Hematopoietic multipotent progenitor cell treated with erythropoietin and hydrocortisone succinate and interleukin-3 and kit ligand, for 15 days (in vitro differentiated cells): ENCODE results near the gene LMOD1.
"Not testable (repeated sequence)": the region's sequence is repeated elsewhere in the genome, so short reads cannot be mapped to it uniquely, and the experiment has no call there.

Experiments used
- DNase-seq: peaks from one replicate; pipeline ENCODE4 v3.0.0-alpha.2; 2015; ENCODE audit warnings: low spot score

Gene LMOD1

DNA sequence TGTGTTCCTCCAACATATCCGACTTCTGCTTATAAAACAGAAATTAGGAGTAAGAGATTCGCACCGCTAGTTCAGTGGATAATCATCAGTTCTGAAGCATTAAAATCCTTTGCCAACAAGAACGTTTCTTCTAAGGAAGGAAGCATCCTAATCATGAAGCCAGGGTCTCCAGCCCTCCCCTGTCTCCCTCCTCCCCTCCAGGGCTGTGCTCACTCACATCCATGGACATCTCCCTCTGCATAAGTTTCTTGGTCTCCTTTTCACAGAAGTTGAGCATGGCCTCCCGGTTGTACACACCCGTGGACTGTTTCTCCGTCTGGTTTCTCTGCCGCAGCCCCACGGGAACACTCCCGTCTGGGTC is 505 bp downstream of the LMOD1 start:
- no peak for DNase-seq

DNA sequence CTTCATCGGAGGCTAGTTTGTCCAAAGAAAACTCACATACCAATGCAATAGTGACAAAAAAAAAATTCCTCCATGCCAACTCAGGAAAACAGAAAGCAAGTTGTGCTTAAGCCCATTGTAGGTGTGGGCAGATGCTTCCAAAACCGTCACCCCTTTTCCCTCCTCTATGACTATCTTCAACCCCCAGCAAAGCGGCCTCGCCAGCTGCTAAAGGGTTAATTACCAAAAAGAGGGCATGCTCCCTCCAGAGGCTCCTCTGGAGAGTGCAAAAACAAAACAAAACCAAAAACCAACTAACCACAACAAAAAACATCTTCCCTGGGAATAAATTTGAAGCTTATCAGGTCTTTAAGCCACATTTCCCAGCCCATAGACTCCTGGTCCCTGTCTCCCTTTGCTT is 1.2 kb downstream of the LMOD1 start:
- no peak for DNase-seq

DNA sequence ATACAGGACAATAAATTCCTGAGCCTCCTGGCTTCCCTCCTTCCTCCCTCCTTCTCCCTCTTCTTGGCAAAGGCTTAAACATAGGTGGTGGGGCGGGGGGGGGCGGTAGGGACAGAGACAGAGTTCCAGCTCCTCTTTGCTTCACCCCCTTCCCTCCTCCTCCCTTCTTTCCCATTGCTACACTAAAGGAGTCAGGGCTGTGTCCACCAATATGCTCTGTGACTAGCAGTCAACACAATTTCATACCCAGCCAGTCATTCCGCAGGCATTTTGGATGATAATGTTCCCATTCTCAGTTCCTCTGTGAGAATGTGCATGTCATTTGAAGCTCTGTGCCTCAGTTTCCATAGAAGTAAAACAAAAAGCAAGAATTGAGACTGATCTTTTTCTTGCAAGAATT is 1.7 kb downstream of the LMOD1 start:
- no peak for DNase-seq

DNA sequence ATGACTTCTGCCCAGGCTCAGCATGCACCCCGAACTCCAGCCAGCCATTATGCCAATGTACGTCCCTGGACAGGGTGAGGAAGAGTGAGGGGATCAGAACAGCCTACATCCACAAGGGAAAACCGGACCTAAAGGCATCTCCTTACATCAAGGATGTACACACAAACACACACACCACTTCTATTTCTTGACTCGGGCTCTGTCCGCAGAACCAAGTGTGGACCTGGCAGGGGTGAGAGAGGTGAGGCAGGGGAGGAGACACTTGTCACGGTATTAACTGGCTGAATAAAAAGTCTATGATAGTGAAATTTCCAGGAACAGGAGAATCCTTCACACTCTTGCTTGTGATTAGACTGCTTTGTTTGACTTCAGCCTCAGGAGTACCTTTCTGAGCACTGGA is 2.3 kb downstream of the LMOD1 start:
- DNase-seq: no peak

DNA sequence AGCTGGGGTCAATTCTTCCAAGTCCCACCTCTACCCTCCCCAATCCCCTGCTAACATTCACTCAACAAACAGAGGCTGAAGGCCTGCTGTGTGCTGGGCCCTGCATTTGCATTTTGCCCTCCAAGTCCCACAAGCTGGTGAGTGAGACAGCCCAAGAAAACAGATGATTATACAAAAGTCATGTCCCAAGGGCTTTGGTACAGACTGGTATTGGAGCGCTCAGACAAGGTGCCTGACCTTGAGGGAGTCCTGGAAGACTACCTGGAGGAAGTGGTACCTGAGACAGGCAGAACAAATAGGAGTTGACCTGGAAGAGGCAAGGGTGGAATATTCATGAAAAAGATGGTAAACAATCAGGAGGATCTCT is 4.2 kb downstream of the LMOD1 start:
- no peak for DNase-seq

DNA sequence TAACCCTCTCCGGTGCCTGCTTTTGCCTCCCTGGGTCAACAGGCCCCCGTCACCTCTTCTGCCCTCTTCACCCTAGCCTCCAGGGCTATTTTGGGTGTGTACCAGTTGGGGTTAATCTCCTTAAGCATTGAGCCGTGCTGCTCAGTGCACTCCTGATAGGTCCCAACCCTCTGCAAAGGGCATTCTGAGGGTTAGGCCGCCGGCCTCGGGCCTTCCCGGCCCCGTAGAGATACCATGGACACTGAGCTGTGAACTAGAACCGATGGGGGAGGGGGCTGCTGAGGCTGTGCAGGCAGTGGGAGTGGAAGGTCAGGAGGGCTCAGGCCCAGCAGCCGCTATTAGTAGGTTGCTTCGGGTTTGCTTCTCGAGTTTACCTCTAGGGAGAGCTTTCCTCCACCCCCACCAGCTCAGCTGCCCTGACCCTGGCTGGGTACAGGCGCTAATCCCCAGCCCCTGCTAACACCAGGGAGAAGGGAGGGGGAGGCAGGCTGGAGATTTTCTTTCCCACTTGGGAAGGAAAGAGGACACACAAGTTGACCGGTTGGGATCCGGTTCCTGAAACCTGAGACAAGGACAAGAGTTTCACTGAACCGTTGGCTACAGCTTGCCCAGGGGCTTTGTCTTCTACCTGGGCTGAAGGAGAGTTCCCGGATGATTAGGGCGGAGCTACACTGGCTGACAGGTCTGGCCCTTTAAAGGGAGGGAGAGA is 4.8 kb downstream of the LMOD1 start:
- no peak for DNase-seq

DNA sequence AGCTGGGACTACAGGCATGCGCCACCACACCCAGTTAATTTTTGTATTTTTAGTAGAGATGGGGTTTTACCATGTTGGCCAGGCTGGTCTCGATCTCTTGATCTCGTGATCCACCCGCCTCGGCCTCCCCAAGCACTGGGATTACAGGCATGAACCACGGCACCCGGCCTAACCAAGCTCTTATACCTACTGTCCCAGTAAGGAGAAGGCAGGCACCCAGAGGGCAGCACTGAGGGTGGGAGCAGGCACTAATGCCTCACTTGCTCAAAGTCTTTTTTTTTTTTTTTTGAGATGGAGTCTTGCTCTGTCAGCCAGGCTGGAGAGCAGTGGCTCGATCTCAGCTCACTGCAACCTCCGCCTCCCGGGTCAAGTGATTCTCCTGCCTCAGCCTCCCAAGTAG is 6.0 kb downstream of the LMOD1 start:
- not testable (repeated sequence) for DNase-seq

DNA sequence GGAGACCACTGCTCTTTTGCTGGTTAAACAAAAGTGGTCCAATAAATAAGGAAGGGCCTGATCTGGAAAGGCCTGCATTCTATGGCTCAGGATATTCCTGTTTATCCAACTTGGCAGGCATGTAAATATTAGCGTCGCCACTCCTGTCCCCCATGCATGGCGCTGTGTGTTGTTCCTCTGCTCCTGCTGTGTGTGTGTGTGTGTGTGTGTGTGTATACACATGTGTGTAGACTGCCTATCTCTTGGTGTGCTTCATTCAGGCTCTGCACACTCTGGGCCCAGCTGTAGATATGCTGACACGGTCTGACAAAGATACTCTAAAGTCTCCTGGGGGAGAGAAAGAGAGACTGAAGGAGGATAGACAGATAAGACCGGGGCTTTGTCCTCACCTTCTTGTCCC is 6.8 kb downstream of the LMOD1 start:
- no peak for DNase-seq

DNA sequence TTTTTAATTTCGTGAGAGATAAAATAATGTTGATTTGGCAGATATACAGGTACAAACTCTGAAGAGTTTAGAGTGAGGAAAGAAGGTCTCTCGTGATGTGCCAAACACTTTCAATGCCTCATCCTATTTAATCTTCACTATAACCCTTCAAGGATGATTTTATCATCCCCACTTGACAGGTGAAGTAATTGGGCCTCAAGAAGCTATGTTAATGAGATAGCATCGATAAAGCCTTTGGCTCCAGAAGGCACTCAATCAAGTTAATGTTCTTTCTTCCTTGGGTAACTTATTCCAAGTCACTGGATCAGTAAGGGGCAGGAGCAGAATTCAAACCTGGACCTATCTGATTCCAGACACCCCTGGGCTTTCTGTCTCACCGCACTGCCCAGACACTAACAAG is 7.2 kb downstream of the LMOD1 start:
- no peak for DNase-seq

DNA sequence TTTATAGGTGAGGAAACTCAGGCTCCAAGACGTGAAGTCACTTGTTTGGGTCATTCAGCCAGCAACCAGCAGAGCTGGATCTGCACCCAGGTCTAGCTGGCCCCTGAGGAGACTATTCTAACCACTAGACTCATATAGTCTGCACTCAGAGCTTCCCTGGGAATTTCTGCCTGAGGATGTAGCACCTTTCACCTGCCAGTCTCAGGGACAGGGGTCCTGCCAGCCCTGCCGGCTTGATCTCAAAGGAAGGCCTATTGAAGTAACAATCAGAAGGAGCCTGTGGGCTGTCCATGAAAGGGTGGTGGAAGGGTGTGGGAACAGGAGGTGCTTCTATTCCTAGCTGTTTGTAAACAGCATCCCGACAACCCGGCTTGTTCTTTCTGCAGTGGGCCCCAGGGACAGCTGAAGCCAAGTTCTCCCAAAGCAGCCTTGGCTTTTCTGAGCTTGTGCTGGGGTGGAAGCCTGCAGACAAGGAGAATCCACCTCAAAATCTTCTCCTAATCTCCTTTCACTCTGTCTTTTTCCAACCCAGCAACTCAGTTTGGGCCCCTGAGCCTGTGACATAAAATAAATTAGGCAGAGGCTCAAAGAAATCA is 7.8 kb downstream of the LMOD1 start:
- DNase-seq: no peak

DNA sequence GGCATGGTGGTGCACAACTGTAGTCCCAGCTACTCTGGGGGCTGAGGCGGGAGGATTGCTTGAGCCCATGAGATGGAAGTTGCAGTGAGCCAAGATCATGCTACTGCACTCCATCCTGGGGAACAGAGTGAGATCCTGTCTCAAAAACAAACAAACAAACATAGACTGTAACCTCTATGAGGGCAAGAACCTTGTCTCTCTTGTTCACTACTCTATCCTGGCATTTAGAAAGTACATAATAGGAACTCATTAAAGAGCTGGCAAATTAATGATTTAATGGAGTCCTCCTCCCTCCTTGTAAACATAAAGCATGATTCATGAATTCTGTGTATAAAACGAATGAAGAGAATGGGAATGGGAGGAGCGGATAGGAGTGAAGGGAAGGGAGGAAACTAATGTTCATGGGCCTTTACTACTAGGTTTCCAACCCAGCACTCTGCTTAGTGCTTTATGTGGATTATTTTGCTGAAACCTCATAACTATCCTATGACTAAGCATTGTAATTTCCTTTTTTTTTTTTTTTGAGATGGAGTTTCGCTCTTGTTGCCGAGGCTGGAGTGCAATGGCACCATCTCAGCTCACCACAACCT is 8.6 kb downstream of the LMOD1 start:
- DNase-seq: no peak

DNA sequence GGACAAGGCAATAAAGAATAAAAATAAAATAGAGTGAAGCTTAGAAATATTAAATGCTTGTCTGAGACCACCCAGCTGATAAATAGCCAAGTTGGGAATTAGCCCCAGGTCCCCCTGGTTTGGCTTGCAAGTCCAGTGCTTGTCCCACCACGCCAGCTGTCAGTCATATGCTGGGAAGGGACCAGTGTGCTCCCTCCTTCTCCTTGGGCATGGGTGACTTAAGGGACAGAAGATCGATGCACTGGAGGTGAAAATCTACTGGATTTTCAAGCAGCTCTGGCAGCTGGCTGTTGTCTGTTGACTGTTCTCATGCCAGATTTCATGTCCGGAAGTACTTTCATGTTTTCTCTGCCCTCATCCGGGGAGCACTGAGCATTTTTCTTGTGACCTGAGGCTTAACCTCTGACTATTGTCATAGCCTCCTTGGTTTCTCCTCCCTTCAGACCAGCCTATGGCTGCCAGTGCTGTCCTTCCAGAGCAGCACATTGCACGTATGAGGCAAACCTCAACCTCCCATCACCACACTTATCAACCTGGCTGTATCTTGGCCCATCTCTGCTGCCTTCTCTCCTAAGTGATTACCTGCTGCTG is 12.4 kb downstream of the LMOD1 start:
- no peak for DNase-seq

DNA sequence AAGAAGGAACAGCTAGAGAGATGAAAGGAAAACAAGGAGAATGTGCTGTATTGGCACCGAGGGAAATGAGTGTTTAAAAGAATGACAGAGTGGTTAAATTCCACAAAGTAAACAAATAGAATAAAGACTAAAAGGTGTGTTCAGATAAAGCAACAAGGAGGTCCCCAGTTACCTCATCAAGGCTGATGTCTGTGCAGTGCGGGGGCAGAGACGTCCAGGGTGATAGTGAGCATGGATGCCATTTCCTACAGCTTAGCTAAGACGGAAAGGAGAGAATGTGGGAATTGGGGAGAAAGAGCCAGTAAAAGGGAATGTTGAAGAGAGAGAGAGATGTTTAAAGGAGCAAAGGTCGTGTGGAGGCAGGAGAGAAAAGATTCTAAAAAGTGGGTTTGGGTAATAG is 15.5 kb downstream of the LMOD1 start:
- no peak for DNase-seq

DNA sequence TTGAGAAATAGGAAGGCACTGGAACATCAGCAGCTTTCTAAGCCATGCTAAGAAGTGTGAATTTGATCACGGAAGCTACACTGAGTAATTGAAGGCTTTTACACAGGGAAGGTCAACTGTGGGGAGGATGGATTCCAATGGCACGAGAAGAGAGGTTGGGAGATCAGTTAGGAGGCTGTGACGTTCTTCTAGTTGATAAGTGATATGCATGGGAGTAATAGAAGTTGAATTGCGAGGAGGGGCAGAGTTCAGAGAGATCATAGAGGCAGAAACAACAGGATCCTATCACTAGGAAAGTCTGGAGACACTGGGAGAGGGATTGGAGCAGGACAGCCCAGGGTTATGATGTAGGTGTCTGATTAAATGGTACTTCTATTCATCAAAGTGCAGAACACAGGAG is 16.2 kb downstream of the LMOD1 start:
- DNase-seq: no peak

DNA sequence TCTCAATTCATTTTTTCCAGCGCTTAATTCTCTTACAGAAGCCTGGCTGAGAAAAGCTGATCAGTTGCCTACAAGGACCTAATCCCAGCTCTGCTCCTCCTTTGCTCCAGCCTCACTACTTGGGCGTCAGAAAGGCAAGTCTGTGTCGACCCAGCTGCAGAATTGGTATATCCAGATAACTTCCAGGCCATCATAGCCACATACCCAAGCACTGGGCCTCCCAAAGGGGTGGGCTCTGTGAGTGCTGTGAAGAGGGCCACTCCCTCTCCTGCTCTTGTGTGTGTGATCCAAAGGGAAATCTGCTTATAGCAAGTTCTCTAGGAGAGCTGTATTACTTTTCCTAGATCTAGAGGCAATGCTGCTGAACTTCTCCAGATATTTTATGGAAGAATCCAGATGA is 18.1 kb downstream of the LMOD1 start:
- no peak for DNase-seq

DNA sequence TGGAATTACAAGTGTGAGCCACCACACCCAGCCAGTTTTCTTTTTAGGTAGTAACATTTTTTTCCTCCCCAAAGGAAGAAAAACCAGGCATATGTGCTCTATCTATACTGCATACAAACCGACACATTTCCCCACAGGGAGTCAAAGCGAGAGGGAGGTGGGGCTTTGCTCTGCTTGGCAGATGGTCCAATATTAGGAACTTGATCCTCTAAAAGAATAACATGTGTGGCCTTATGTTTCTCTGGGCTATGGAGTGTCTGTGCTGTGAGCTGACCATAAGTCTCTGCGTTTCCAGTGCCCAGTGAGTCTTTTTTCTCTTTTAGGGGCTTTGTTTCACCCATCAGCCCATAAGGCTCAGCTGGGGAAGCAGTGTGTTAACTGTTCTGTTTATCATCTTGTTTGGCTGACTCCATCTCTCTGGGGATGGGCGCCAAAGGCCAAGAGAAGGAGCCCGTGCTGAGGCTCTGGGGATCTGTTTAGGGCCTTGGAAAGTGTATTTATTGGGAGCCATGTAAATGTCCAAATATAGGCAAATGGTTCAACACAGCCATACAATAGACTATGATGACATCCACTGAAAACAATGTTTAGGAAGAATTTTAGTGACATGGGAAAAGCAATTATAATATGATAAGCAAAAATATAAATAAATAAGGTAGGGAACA is 20.2 kb downstream of the LMOD1 start:
- no peak for DNase-seq

DNA sequence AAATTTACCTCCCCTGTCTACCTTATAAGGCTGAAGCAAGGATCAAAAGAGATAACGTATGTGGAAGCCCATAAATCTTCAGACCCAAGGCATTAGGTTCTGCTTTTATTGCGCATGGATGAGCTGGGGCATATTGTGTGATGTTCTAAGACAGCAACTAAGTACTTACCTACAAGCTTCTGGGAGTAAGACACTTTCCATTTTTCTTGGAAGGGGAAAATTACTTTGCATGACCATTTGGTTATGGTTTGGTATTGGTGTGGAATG is 21.1 kb downstream of the LMOD1 start:
- DNase-seq: no peak

DNA sequence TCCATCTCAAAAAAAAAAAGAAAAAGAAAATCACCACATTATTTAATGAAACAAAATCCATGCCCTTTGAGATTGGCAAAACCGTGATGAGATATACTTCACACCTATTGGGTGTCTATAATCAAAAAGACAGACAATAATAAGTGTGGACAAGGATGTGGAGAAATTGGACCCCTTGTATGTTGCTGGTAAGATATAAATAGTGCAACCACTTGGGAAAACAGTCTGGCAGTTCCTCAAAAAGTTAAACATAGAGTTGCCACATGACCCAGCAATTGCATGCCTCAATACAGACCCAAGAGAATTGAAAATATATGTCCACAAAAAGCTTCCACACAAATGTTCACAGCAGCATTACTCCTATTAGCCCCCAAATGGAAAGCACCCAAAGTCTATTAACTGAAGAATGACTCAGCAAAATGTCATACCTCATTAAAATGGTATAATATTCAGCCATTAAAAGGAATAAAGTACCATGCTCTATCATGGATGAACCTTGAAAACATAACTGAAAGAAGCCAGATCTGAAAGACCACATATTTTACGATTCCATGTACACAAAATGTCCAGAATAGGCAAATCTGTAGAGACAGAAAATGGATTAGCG is 24.3 kb downstream of the LMOD1 start:
- no peak for DNase-seq

DNA sequence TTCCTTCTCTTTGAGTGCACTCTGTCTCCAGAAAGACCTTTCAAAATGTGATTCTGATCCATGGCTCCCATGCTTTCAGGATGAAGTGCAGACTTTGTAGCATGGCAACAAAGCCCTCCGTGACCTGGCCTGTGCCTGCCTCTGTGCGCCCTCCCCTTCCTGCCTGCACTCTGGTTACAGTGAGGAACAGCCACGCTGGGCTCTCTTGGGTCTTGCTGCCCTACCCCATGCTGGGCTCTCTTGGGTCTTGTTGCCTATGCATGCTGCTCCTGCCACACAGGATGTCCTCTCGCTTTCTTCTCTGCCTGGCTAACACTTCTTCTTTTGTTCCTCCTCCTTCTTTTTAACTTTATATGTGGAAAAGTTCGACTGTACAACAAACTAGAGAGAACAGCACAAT is 28.0 kb downstream of the LMOD1 start:
- no peak for DNase-seq

DNA sequence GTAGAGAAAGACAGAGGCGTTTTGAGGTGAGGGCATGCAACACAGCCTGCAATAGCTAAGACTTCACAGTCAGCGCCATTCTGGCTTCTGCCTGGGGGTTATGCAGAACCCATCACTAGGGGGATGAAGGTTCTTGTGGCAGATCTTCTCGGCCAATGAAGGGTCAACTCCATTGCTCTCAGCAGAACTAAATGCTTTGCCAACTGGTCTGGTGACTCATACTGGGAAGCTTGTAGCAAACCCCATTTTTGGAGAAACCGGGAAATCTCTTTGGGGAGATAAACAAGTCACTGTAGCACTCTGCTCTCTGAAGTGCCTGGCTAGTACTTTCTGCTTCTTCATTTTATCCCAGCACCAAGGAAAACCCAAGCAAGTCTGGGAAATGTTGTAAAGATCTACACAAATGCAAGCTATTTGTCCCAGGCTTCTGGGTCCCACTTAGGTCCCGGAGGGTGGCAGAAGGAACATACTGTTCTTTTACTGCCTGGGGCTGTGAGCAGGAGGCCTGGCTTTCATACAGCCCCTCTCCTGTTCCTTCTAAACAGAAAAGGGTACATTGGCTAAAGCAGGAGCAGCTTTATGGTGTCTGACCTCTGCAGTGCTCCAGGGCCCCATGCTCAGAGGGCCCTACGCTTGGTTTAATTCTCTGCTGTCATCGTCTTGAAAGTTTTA is 28.9 kb downstream of the LMOD1 start:
- no peak for DNase-seq

DNA sequence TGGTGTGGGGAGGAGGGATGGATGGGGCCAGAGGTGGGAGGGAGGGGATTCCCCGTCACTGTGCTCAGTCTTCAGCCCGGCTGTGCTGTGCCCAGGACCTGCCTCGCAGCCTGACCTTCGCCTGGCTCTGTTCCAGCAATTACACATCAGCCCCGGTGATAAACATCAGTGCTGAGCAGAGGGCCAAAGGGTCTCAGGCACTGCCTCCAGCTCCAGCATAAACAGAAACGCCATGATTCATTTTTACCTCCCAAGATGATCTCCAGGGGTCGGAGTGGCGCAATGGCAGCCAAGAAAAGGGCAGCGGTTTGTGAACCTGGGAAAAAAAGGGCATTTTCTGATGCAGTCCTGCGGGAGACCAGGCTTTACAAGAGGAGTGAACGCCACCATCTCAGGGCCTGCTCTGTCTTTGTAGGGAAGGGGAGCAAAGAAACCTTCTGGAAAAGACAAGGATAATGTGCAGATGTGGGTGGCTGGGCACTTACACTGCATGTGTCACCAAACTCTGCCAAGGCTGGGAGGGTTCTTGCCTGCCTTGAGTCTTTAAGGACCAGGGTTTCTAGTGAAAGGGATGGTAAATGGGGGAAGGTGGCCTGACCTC is 29.6 kb downstream of the LMOD1 start:
- no peak for DNase-seq
